ENCODE results near the gene NDUFAF2. TPM values are rescaled to one million over a fixed set of nuclear protein-coding genes. Genes with fewer than 3 reads are reported as not detected.

NDUFAF2 gene
- total RNA-seq, 1 donor from 2014 or later = 33.1 TPM

DNA sequence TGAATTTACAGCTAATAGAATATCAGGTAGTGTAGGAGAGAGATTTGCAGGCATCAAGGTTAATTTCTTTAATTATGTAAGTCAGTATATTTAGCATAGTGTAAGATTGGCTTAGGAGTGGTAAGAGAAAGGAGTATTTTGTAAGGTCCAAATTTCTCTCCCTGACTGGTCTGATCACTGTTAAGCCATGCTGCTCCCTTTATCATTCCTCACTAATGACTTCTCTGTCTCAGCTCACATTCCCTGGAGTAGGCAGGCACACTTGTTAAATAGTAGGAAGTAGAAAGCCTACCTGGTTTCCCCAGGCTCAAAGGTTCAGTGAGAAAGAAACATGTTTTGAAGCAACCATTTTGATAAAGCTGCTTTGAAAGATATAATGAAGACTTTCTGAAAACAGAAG, 126.5 kb downstream of the NDUFAF2 start:
- no peak overlapping the region for H3K4me3 ChIP-seq
- DNase-seq (ENCODE audit: extremely low spot score in 2 of 2) = no peak
- H3K36me3 ChIP-seq = no peaks in the 10 kb centered on the region
- intact Hi-C loops (cut with DNase I) = no loop called here
- peaks cover 6% of the 10 kb centered on the region for H3K4me1 ChIP-seq
- no peaks in the 10 kb centered on the region for H3K27me3 ChIP-seq
- H3K9me3 ChIP-seq = no peaks in the 10 kb centered on the region
- no peak overlapping the region for H3K27ac ChIP-seq
- TF ChIP-seq CTCF (IDR thresholded peaks at IDR 0.05) (no peak), POLR2A (IDR thresholded peaks at IDR 0.05) (no peak), POLR2AphosphoS5 (IDR thresholded peaks at IDR 0.05; ENCODE audit: insufficient read depth in 1 of 2, low read depth in 1 of 2) (no peak)

GRCh38 chr5:61076626-61077025, 131.6 kb downstream of the NDUFAF2 start:
- no peaks in the 10 kb centered on the region for H3K27me3 ChIP-seq
- H3K27ac ChIP-seq = no peak overlapping the region
- no peaks in the 10 kb centered on the region for H3K9me3 ChIP-seq
- DNase-seq (ENCODE audit: extremely low spot score in 2 of 2) = no peak
- no peaks in the 10 kb centered on the region for H3K4me1 ChIP-seq
- intact Hi-C loops (cut with DNase I) = no loop called here
- H3K36me3 ChIP-seq = no peaks in the 10 kb centered on the region
- H3K4me3 ChIP-seq = no peak overlapping the region
- TF ChIP-seq POLR2AphosphoS5 (IDR thresholded peaks at IDR 0.05; ENCODE audit: insufficient read depth in 1 of 2, low read depth in 1 of 2) (no peak), CTCF (IDR thresholded peaks at IDR 0.05) (no peak), POLR2A (IDR thresholded peaks at IDR 0.05) (no peak)

DNA sequence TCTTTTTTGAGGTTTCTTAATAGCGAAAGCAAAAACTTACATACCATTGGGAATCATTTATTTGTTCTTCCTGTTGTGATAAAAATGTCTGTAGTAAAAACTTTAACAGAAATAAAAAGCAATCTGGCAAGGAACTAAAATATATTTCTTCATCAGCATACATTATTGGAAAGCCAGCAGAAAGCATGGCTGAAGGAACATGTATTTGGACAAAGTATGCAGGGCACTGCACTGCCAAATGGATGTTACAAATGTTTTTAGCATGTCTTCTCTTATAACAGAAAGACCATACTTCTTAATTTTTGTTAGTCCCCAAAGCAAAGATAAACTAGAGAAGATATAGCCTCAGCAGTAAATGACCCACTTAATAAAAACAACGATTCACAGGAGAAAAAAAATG, 136.7 kb downstream of the NDUFAF2 start:
- TF ChIP-seq POLR2AphosphoS5 (IDR thresholded peaks at IDR 0.05; ENCODE audit: insufficient read depth in 1 of 2, low read depth in 1 of 2) = no peak
- TF ChIP-seq CTCF (IDR thresholded peaks at IDR 0.05) = no peak
- TF ChIP-seq POLR2A (IDR thresholded peaks at IDR 0.05) = no peak
- H3K27ac ChIP-seq = no peak overlapping the region
- H3K27me3 ChIP-seq = no peaks in the 10 kb centered on the region
- no peaks in the 10 kb centered on the region for H3K9me3 ChIP-seq
- H3K4me3 ChIP-seq = no peak overlapping the region
- H3K36me3 ChIP-seq = no peaks in the 10 kb centered on the region
- intact Hi-C loops (cut with DNase I) = no loop called here
- DNase-seq (ENCODE audit: extremely low spot score in 2 of 2) = no peak
- H3K4me1 ChIP-seq = no peaks in the 10 kb centered on the region

GRCh38 chr5:61082516-61083280, 137.7 kb downstream of the NDUFAF2 start:
- H3K4me3 ChIP-seq = no peak overlapping the region
- H3K9me3 ChIP-seq = no peaks in the 10 kb centered on the region
- no peaks in the 10 kb centered on the region for H3K27me3 ChIP-seq

More at GRCh38 chr5:61082516-61083280, 137.7 kb downstream of the NDUFAF2 start:
- no peaks in the 10 kb centered on the region for H3K4me1 ChIP-seq
- intact Hi-C loops (cut with DNase I) = no loop called here
- TF ChIP-seq POLR2AphosphoS5 (IDR thresholded peaks at IDR 0.05; ENCODE audit: insufficient read depth in 1 of 2, low read depth in 1 of 2) = no peak
- no peak for TF ChIP-seq CTCF (IDR thresholded peaks at IDR 0.05)
- TF ChIP-seq POLR2A (IDR thresholded peaks at IDR 0.05) = no peak
- no peak for DNase-seq (ENCODE audit: extremely low spot score in 2 of 2)
- H3K27ac ChIP-seq = no peak overlapping the region
- no peaks in the 10 kb centered on the region for H3K36me3 ChIP-seq
